NAMALWA (cell line): ENCODE data around the gene SLC35F1.
"Not testable (repeated sequence)": the region's sequence is repeated elsewhere in the genome, so short reads cannot be mapped to it uniquely, and the experiment has no call there.

ENCODE experiments used
- DNase-seq: peaks from one replicate; pipeline ENCODE4 v3.0.0-alpha.2; 2015; ENCODE audit warnings: low spot score

The SLC35F1 gene

GRCh38 chr6:117927866-117928265, 20.8 kb downstream of the SLC35F1 start:
- no peak for DNase-seq

DNA sequence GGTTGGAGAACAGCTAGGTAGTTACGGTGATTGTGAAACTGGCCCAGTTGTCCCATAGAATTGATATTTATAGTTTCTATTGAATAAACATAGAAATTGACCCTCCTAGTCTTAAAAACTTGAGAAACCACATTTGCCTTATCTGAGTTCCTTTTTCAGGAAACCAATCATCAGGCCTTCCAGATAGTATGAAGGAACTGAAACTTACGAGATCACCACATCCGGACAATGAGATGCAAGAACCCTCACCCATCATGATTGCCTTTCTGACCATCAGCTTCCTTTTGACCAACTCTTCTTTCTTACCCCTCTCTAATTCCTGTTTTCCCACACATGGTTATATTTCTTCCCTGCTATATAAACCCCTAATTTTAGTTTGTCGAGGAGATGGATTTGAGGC, 21.8 kb downstream of the SLC35F1 start:
- no peak for DNase-seq

GRCh38 chr6:117929501-117929900, 22.4 kb downstream of the SLC35F1 start:
- DNase-seq, result no peak

DNA sequence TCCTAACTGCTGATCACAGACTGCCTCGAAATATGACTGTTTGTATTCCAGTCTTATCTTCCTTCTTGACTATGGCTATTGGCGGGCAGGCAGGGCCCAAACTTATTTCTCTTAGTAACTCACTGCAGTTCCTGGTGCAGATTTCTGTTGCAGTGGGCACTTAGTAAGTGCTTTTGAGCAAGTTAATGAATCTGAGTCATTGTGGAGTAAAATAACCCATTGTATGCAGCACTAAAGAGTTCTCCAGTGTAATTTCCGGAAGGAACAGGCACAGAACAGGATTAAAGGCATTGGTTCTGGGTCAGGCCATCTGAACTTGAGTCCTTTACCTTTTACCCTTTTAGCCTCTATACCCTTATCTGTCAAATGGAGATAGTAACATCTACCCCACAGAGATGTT, 23.6 kb downstream of the SLC35F1 start:
- DNase-seq, result no peak

DNA sequence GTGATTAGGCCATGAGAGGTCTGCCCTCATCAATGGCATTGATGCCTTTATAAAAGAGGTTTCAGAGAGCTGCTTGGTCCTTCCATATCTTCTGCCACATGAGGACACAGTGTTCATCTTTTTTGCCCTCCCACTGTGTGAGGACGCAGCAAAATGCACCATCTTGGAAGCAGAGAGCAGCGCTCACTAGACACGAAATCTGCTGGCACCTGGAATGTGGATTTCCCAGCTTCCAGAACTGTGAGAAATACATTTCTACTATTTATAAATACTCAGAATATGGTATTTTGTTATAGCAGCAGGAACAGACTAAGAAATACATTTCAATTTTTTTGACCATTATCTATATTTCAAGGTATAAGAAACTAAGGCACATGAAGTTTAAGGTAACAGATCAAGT, 24.9 kb downstream of the SLC35F1 start:
- no peak for DNase-seq

- no peak for DNase-seq
Measured at GRCh38 chr6:117932676-117933075, 25.6 kb downstream of the SLC35F1 start.

DNA sequence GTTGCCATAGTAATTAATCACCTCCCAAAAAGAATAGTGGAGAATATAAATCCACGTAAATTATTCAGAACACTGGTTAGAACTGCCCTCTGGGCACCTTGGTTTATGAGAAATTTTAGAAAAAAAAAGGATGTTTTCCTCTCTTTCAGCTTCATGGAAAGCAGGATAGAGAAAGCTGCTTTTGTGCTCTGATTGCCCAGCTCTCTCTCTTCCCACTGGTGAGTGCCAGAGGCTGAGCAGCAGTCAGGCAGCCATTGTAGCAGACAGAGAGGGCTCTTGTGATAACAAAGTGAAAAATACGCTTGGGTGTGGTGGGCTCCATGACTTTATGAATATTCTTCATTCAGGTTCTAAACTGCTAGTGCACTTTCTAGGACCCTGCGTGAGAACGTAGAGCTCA, 26.4 kb downstream of the SLC35F1 start:
- no peak for DNase-seq

GRCh38 chr6:117938311-117938995, 31.4 kb downstream of the SLC35F1 start:
- DNase-seq, result no peak

GRCh38 chr6:117947234-117947633, 40.2 kb downstream of the SLC35F1 start:
- no peak for DNase-seq

DNA sequence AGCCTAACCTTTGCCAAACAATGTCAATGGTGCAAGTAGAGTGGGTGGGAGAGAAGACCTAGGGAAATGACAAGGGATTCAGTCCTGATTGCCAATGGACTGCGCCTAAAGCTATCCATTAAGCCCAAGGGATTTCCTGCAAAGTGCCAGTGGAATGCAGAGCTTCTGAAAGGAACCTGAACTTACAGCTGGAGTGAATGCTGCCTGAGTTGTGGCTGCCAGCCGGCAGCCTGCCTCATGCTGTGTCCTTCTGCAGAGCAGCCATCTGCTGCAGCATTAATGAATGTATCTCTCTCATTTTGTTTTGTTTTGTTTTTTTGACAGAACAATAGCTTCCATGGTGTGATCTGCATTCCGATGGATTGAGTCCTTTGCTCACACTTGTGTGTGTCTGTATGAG, 44.7 kb downstream of the SLC35F1 start:
- no peak for DNase-seq

GRCh38 chr6:117955684-117956256, 48.7 kb downstream of the SLC35F1 start:
- no peak for DNase-seq

DNA sequence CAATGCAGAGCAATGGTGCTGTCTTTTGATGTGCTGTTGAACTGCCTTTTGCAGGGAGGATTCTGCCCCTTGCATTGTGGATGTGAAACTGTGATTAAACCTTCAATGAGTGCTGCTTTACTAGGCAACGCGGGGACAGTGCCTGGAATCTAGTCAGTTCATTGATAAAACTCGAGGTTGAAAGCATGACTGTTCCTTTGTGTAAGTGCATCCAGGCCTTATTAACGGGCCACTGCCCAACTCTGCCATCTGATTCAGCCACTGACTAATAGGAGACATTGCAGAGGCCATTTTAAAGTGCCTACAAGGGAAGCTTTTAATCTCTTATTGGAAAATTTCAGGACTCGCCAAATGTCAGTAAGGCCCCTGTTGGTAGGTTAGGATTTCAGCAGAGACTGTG, 49.3 kb downstream of the SLC35F1 start:
- DNase-seq, result no peak

DNA sequence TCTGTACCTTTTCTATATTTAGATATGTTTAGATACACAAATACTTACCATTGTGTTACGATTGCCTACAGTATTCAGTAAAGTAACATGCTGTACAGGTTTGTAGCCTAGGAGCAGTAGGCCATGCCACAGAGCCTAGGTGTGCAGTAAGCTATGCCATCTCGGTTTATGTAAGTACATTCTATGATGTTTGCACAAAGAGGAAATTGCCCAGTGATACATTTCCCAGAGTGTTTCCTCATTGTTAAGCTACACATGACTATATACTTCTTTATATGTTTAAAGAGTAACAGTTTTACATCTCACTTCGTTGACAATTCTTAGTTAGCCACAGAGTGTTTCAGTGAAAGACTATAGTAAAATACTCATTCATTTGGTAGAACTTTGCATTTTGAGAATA, 51.5 kb downstream of the SLC35F1 start:
- DNase-seq, result no peak

GRCh38 chr6:117960877-117961276, 53.8 kb downstream of the SLC35F1 start:
- no peak for DNase-seq

DNA sequence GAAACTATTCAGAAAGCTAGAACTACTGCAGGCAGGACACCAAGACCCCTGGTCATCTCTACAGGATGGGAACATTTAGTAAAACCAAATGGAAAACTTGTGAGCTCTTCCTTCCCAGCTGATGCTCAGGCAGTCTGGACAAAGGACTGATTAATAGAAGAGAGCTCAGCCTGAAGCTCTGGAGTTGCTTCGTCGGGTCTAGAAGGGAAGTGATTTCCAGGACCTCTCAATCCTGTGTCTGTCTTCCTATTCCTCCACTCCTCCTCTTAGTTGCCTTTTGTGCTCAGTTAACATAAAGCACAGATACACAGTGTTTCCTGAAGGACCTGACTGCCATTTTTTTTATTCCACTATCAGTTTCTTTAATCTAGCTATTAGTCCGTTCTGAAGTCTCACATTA, 54.2 kb downstream of the SLC35F1 start:
- no peak for DNase-seq

DNA sequence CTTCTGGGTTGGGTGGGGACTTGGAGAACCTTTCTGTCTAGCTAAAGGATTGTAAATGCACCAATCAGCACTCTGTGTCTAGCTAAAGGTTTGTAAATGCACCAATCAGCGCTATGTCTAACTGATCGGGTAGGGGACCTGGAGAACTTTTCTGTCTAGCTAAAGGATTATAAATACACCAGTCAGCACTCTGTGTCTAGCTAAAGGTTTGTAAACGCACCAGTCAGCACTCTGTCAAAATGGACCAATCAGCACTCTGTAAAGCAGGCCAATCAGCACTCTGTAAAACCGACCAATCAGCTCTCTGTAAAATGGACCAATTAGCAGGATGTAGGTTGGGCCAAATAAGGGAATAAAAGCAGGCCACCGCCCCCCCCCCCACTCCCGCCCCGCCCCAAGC, 58.7 kb downstream of the SLC35F1 start:
- not testable (repeated sequence) for DNase-seq

DNA sequence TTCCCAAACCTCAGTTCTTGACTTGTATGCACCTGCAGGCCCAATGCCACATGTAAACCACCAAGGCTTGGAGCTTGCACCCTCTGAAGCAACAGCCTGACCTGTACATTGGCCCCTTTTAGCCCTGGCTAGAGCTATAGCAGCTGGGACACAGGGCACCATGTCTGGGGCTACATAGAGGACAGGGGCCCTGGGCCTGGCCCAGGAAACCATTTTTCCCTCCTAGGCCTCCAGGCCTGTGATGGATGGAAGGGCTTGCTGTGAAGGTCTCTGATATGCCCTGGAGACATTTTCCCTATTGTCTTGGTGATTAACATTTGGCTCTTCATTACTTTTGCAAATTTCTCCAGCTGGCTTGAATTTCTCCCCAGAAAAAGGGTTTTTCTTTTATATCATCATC, 64.6 kb downstream of the SLC35F1 start:
- no peak for DNase-seq

DNA sequence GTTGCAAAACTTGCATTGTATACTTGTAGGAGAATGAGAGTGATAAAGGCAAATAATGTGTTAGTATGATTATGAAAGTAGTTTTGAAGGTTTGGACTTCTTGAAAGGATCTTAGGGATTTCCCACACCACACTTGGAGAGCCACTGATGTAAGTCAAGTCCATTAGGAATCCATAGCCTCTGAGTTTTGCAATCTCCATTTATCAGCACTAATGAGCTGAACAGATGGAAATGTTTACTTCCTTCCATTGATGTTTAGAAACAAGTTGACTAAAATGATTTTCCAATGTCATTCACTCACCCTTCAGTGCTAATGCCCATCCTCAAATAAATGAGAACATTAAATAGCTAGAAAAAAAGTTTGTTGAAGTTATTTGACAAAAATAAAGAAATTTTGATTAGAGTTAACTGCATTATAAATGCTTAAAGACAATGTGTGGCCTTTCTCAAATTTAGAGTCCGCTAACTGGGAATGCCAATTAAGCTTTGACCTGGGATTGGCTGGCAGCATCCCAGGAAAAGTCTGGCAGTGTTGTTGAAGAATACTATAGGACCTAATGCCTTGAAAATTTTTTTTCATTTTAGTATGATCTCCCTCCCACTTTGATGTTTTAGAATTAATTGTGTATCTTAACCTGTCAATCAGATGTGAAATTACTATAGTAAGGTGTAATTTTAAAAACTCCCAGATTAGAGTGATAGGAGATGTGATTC, 68.0 kb downstream of the SLC35F1 start:
- no peak for DNase-seq

- peak; percentile 64 for DNase-seq
Measured at GRCh38 chr6:117976030-117976651, 69.1 kb downstream of the SLC35F1 start.

DNA sequence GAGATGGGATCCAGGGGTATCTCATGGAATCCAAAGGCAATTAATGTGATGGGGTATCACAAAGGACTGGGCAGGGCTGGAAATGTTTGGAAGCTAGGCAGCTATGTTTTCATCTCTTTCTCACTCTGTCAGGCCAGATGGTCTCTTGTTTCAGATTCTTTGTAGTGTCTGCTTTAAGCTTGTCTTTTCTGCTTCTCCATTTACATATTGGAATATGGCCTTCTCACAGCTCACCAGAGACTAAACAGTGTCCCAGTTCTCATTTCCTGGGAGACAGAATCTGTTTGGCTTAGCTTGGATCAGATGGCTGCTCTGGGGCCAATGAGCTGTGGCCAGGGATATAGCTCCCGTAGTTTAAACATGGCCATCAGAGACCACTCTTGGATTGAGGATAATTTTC, 78.9 kb downstream of the SLC35F1 start:
- DNase-seq, result no peak

DNA sequence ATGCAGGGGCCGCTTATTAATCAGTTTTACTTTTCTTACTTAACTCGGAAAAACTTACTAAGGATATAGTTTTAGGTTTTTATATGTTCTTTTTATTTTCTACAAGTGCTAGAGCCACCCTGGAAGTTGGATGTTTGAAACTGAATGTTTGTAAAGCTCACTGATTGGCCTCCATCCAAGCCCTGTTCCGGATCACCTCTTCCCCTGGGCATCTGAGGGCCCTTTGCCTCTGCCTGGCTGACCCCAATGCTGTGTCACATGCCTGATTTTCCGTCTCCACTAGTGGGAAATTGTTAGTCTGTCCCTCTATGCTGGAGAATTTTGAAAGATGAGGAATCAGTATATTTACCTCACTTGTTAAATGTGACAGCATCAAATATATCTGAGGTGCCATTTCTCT, 79.3 kb downstream of the SLC35F1 start:
- no peak for DNase-seq

GRCh38 chr6:117989086-117989485, 82.0 kb downstream of the SLC35F1 start:
- DNase-seq, result no peak

DNA sequence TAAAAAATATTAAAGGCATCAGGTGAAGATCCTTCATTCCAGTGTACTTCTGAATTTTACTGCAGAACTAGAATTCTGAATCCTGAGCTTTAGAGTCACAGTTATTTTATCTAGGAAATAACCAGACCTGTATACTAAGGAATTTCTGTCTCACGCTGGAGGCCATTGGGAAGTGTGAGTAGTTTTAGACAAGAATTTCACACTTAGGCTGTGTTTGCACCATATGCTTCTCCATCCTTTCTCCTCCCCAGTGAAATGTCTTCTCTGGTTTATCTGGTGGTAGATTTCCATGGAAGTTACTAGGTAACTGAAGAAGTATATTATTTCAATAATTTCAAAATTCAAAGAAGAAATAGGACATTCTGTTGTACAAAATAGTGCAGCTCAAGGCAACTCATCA, 83.1 kb downstream of the SLC35F1 start:
- DNase-seq, result no peak
